Activated T-cell treated with anti-CD3 and anti-CD28 coated beads, Interleukin-2, amount 50 U/mL, for 24 hours (primary cell): ENCODE results near the gene ADGRL2.

Experiments
- DNase-seq: peaks from one replicate; pipeline ENCODE4 v3.0.0-alpha.2; 2020
- H3K27ac Mint-ChIP-seq: 2 replicates; pipeline ENCODE4 v1.8.0; 2020; ENCODE audit warnings: mild to moderate bottlenecking, mixed read lengths
- H3K27me3 Mint-ChIP-seq: 2 replicates; pipeline ENCODE4 v1.8.0; 2020; ENCODE audit warnings: mixed read lengths
- H3K36me3 Mint-ChIP-seq: 2 replicates; pipeline ENCODE4 v1.8.0; 2020; ENCODE audit warnings: low read depth, mixed read lengths
- H3K4me1 Mint-ChIP-seq: 2 replicates; pipeline ENCODE4 v1.8.0; 2020; ENCODE audit warnings: low read depth, mixed read lengths
- H3K4me3 Mint-ChIP-seq: 2 replicates; pipeline ENCODE4 v1.8.0; 2020; ENCODE audit warnings: mild to moderate bottlenecking, moderate library complexity, mixed read lengths
- H3K9me3 Mint-ChIP-seq: 2 replicates; pipeline ENCODE4 v1.8.0; 2020; ENCODE audit warnings: mixed read lengths

ADGRL2 gene

DNA sequence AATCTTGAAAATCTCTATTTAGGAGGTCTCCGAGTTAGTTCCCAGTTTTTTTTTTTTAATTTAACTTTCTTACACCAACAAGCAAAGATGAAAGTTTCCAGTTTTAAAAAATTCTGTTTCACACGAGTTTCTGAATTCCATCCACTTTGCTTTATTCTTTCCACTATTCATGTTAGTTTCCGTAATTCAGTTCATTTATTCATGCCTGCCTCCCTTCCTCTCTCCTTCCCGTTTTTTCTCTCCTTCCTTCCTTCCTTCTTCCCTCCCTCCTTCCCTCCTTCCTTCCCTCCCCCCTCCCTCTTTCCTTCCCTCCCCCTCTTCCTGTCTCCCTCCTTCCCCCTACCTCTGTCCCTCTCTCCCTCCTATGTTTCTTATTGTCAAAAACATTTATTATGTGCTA lies 22.3 kb downstream of the ADGRL2 start:
- no peak overlapping the region for H3K4me3 Mint-ChIP-seq
- H3K9me3 Mint-ChIP-seq, result peaks cover 3% of the 10 kb centered on the region
- no peaks in the 10 kb centered on the region for H3K4me1 Mint-ChIP-seq

GRCh38 chr1:81824759-81825158 lies 24.0 kb downstream of the ADGRL2 start:
- no peaks in the 10 kb centered on the region for H3K27me3 Mint-ChIP-seq
- no peak overlapping the region for H3K27ac Mint-ChIP-seq
- H3K36me3 Mint-ChIP-seq, result no peaks in the 10 kb centered on the region
- DNase-seq, result no peak
- H3K4me1 Mint-ChIP-seq, result no peaks in the 10 kb centered on the region
- H3K4me3 Mint-ChIP-seq, result no peak overlapping the region
- peaks cover 3% of the 10 kb centered on the region for H3K9me3 Mint-ChIP-seq

More for the DNA sequence above, 22.3 kb downstream of the ADGRL2 start:
- no peak overlapping the region for H3K27ac Mint-ChIP-seq
- H3K27me3 Mint-ChIP-seq, result no peaks in the 10 kb centered on the region
- H3K36me3 Mint-ChIP-seq, result no peaks in the 10 kb centered on the region
- no peak for DNase-seq

- no peaks in the 10 kb centered on the region for H3K27me3 Mint-ChIP-seq
- no peaks in the 10 kb centered on the region for H3K4me1 Mint-ChIP-seq
- H3K9me3 Mint-ChIP-seq, result peaks cover 6% of the 10 kb centered on the region
- no peaks in the 10 kb centered on the region for H3K36me3 Mint-ChIP-seq
- H3K27ac Mint-ChIP-seq, result no peak overlapping the region
- no peak overlapping the region for H3K4me3 Mint-ChIP-seq
- no peak for DNase-seq
These were observed 27.2 kb downstream of the ADGRL2 start for GRCh38 chr1:81827942-81828341.

- H3K4me1 Mint-ChIP-seq, result no peaks in the 10 kb centered on the region
- H3K36me3 Mint-ChIP-seq, result no peaks in the 10 kb centered on the region
- no peak for DNase-seq
- peaks cover 6% of the 10 kb centered on the region for H3K9me3 Mint-ChIP-seq
- no peaks in the 10 kb centered on the region for H3K27me3 Mint-ChIP-seq
- no peak overlapping the region for H3K4me3 Mint-ChIP-seq
- no peak overlapping the region for H3K27ac Mint-ChIP-seq
These were observed 31.8 kb downstream of the ADGRL2 start for GRCh38 chr1:81832573-81832972.

- no peak for DNase-seq
These were observed 33.0 kb downstream of the ADGRL2 start for GRCh38 chr1:81833722-81834121.

DNA sequence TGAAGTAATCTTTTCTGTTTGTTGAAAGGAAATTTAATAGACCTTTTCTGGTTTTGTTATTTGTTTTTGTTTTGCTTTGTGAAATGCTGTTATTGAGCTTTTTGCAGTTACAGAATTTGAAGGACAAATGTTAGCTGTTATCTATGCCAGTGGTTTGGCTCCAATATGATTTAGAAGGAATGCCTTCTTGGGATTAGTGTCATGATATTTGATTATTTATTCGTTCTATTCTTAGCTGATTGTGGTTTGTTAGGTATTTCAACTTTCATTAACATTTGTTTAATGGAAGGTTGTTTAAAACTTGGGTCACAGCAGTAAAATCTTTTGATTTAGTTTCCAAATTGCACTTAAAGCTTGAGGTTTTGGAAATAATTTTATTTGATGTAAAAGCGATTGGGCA lies 33.5 kb downstream of the ADGRL2 start:
- no peak overlapping the region for H3K27ac Mint-ChIP-seq
- no peaks in the 10 kb centered on the region for H3K36me3 Mint-ChIP-seq
- H3K4me1 Mint-ChIP-seq, result no peaks in the 10 kb centered on the region

More at GRCh38 chr1:81833722-81834121, 33.0 kb downstream of the ADGRL2 start:
- Mint-ChIP-seq H3K36me3 (no peaks in the 10 kb centered on the region), H3K4me1 (no peaks in the 10 kb centered on the region), H3K27me3 (no peaks in the 10 kb centered on the region), H3K4me3 (no peak overlapping the region), H3K9me3 (peaks cover 6% of the 10 kb centered on the region), H3K27ac (no peak overlapping the region)

GRCh38 chr1:81834921-81835698 lies 34.4 kb downstream of the ADGRL2 start:
- DNase-seq, result no peak

More for the DNA sequence above, 33.5 kb downstream of the ADGRL2 start:
- DNase-seq, result no peak
- peaks cover 6% of the 10 kb centered on the region for H3K9me3 Mint-ChIP-seq
- H3K4me3 Mint-ChIP-seq, result no peak overlapping the region
- H3K27me3 Mint-ChIP-seq, result no peaks in the 10 kb centered on the region

GRCh38 chr1:81836007-81836626 lies 35.4 kb downstream of the ADGRL2 start:
- DNase-seq, result no peak
- Mint-ChIP-seq H3K36me3 (no peaks in the 10 kb centered on the region), H3K27ac (no peak overlapping the region), H3K9me3 (peaks cover 9% of the 10 kb centered on the region), H3K27me3 (no peaks in the 10 kb centered on the region), H3K4me3 (no peak overlapping the region), H3K4me1 (no peaks in the 10 kb centered on the region)

More at GRCh38 chr1:81834921-81835698, 34.4 kb downstream of the ADGRL2 start:
- no peak overlapping the region for H3K27ac Mint-ChIP-seq
- peaks cover 9% of the 10 kb centered on the region for H3K9me3 Mint-ChIP-seq
- H3K27me3 Mint-ChIP-seq, result no peaks in the 10 kb centered on the region
- H3K4me3 Mint-ChIP-seq, result no peak overlapping the region
- H3K36me3 Mint-ChIP-seq, result no peaks in the 10 kb centered on the region
- no peaks in the 10 kb centered on the region for H3K4me1 Mint-ChIP-seq

- Mint-ChIP-seq H3K27ac (no peak overlapping the region), H3K4me1 (no peaks in the 10 kb centered on the region), H3K27me3 (no peaks in the 10 kb centered on the region), H3K4me3 (no peak overlapping the region), H3K36me3 (no peaks in the 10 kb centered on the region), H3K9me3 (peaks cover 6% of the 10 kb centered on the region)
- no peak for DNase-seq
These were observed 38.0 kb downstream of the ADGRL2 start for GRCh38 chr1:81838600-81839218.

DNA sequence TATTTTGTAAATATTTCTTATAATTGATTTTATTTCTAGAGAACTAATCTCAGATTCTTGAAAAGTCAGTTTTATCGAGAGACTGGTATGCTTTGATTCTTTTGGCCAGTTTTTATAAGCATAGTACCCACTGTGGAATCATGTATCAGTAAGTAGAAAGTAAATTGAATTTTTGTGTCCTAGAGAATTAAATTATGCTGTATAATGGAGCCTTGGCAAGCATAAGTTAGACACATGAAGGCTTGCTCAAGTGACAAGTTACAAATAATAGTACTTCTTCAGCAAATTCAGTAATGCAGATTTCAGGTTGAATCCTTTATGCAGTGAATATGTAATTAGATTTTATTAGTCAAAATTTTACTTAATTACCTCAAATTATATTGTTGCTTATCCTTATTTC lies 40.1 kb downstream of the ADGRL2 start:
- H3K4me1 Mint-ChIP-seq, result no peaks in the 10 kb centered on the region
- DNase-seq, result no peak
- no peaks in the 10 kb centered on the region for H3K36me3 Mint-ChIP-seq
- no peak overlapping the region for H3K27ac Mint-ChIP-seq
- H3K4me3 Mint-ChIP-seq, result no peak overlapping the region
- no peaks in the 10 kb centered on the region for H3K27me3 Mint-ChIP-seq
- peaks cover 4% of the 10 kb centered on the region for H3K9me3 Mint-ChIP-seq

GRCh38 chr1:81841795-81842194 lies 41.1 kb downstream of the ADGRL2 start:
- no peaks in the 10 kb centered on the region for H3K4me1 Mint-ChIP-seq
- H3K9me3 Mint-ChIP-seq, result peaks cover 4% of the 10 kb centered on the region
- H3K27ac Mint-ChIP-seq, result no peak overlapping the region
- no peak overlapping the region for H3K4me3 Mint-ChIP-seq
- no peak for DNase-seq
- no peaks in the 10 kb centered on the region for H3K36me3 Mint-ChIP-seq
- H3K27me3 Mint-ChIP-seq, result no peaks in the 10 kb centered on the region

GRCh38 chr1:81844477-81844876 lies 43.7 kb downstream of the ADGRL2 start:
- Mint-ChIP-seq H3K4me3 (no peak overlapping the region), H3K9me3 (peaks cover 2% of the 10 kb centered on the region), H3K36me3 (no peaks in the 10 kb centered on the region), H3K4me1 (no peaks in the 10 kb centered on the region), H3K27me3 (no peaks in the 10 kb centered on the region), H3K27ac (no peak overlapping the region)
- DNase-seq, result no peak

DNA sequence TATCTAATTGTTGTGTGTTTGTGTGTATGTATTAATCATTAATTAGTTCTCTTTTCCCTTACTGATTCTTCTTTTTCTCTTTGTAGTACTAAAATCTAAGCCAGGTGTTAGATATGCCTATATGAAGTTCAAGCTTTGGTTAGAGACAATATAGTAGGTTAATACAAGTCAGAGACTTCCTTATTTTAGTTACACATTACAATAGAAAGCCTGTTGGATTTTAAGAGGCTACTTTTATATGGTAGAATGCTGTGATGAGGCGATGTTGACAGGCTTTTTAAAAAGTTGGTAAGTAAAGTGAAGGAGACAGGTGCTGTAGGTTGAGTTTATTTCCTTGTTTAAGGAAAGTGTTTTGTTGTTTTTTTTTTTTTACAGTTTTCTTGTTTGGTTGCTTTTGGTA lies 45.9 kb downstream of the ADGRL2 start:
- Mint-ChIP-seq H3K27me3 (no peaks in the 10 kb centered on the region), H3K4me1 (no peaks in the 10 kb centered on the region), H3K9me3 (peaks cover 2% of the 10 kb centered on the region), H3K36me3 (no peaks in the 10 kb centered on the region), H3K27ac (no peak overlapping the region), H3K4me3 (no peak overlapping the region)
- no peak for DNase-seq

DNA sequence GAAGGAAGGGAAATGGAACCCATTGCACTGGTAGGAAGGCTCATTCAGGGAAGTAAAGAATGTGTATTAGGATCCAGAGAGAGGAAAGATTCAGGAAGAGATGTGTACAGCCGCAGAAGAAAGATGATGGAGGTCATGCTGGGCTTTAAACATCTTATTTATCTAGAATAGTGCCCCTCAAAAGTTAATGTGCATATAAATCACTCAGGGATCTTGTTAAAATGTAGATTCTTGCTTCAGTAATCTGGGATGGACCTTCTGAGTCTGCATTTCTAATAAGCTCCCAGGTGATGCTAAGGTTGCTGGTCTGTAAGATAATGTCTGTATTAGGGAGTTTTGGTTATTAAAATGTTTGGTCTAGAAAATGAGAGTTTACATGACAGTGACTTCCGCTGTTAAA lies 46.3 kb downstream of the ADGRL2 start:
- DNase-seq, result no peak
- Mint-ChIP-seq H3K9me3 (peaks cover 2% of the 10 kb centered on the region), H3K4me3 (no peak overlapping the region), H3K36me3 (no peaks in the 10 kb centered on the region), H3K27ac (no peak overlapping the region), H3K4me1 (no peaks in the 10 kb centered on the region), H3K27me3 (no peaks in the 10 kb centered on the region)
